Neural progenitor cell (in vitro differentiated cells): ENCODE results near the gene ZMYND8.

Source experiments
- CTCF ChIP-seq: fragments of 200-600 bp; sonication (generic); IDR thresholded peaks from 2 replicates; pipeline ENCODE4 v1.5.1; 2017; ENCODE audit warnings: antibody characterized with exemption, mild to moderate bottlenecking
- EZH2phosphoT487 ChIP-seq: fragments of 200-600 bp; sonication (generic); IDR thresholded peaks from 2 replicates; pipeline ENCODE4 v1.6.1; 2017; ENCODE audit warnings: antibody characterized with exemption

DNA sequence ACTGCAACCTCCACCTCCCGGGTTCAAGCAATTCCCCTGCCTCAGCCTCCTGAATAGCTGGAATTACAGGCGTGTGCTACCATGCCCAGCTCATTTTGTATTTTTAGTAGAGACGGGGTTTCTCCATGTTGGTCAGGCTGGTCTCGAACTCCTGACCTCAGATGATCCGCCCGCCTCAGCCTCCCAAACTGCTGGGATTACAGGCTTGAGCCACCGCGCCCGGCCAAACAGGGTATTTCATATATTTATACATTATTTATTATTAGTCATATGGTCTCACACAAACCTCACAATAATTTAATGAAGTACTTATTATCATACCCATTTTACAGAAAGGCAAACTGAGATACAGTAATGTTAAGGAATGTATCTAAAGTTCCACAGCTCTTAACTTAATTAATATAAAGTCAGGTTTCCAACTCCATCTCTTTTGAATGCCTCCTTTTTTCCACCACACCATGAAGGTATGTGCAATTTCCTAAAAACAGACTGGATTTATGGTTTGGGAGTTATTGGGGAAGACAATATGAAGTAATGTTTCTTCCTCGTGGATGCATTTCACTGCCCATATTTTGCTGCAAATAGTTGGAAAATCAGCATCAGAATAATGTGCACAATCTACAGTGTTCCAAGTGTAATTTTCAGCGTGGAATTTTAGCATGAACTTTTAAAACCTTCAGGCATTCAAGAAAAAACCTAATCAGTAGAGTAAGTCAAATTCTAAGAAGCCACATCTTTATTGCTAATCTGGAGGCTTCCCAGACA, 65.7 kb downstream of the ZMYND8 start:
- TF ChIP-seq CTCF (no peak), EZH2phosphoT487 (no peak)
